IMR-90 (cell line): ENCODE data around the gene ZMYM2. TPM values are rescaled to one million over a fixed set of nuclear protein-coding genes. Genes with fewer than 3 reads are reported as not detected.

ENCODE experiments used
- ATAC-seq: fragments of 200-7000 bp; cut with Tn5 transposase; 2 replicates; pipeline ENCODE4 v1.9.1; 2020; ENCODE audit warnings: low read depth, mild to moderate bottlenecking, moderate library complexity
- BruUV-seq: library from RNA; stranded (reverse); fragments of 400-500 nt; replicated peaks from 2 replicates; lab custom pipeline; 2021; lab: Mats Ljungman, UMichigan
- CTCF ChIA-PET: fragments of 300-600 bp; formaldehyde crosslinking; extraction: SDS; loops from one replicate; lab custom pipeline; 2021; ENCODE audit warnings: antibody characterized with exemption; lab: Yijun Ruan, JAX
- POLR2A ChIA-PET: fragments of 300-600 bp; sonication (Branson Sonifier 250); formaldehyde crosslinking; loops from one replicate; lab custom pipeline; 2022; ENCODE audit warnings: antibody characterized with exemption; ENCODE audit not compliant: unreplicated experiment; lab: Charles Lee
- DNase-seq: peaks from one replicate; pipeline ENCODE4 v3.0.0; 2013
- H2AFZ ChIP-seq: replicated peaks from 2 replicates; pipeline ENCODE3; 2013; ENCODE audit warnings: low read length, mild to moderate bottlenecking; ENCODE audit not compliant: poor library complexity
- H2AK5ac ChIP-seq: 2 replicates; pipeline ENCODE4 v1.6.1; 2013; ENCODE audit warnings: low read depth, low read length, inconsistent platforms
- H2AK9ac ChIP-seq: replicated peaks from 2 replicates; pipeline ENCODE3; 2013; ENCODE audit warnings: mild to moderate bottlenecking, low read depth, low read length, moderate library complexity; ENCODE audit not compliant: poor library complexity
- H2BK120ac ChIP-seq: 2 replicates; pipeline ENCODE4 v1.6.1; 2013; ENCODE audit warnings: low read depth, low read length, inconsistent platforms
- H2BK15ac ChIP-seq: 3 replicates; pipeline ENCODE4 v1.6.1; 2013; ENCODE audit warnings: low read depth, low read length, inconsistent platforms
- H2BK20ac ChIP-seq: 2 replicates; pipeline ENCODE4 v1.6.1; 2013; ENCODE audit warnings: low read depth, mild to moderate bottlenecking, inconsistent platforms, low read length, moderate library complexity
- H2BK5ac ChIP-seq: 2 replicates; pipeline ENCODE4 v1.6.1; 2013; ENCODE audit warnings: mild to moderate bottlenecking, low read depth, low read length, inconsistent platforms; ENCODE audit not compliant: poor library complexity, severe bottlenecking
- H3K14ac ChIP-seq: replicated peaks from 2 replicates; pipeline ENCODE4 v1.6.1; 2013; ENCODE audit warnings: low read depth, low read length, inconsistent platforms
- H3K18ac ChIP-seq: 2 replicates; pipeline ENCODE4 v1.6.1; 2013; ENCODE audit warnings: low read depth, low read length, control low read depth
- H3K23ac ChIP-seq: 2 replicates; pipeline ENCODE4 v1.6.1; 2013; ENCODE audit warnings: low read depth, low read length, inconsistent platforms
- H3K27ac ChIP-seq: 2 replicates; pipeline ENCODE4 v1.5.1; 2013; ENCODE audit warnings: mild to moderate bottlenecking, control low read depth, low read length; ENCODE audit not compliant: insufficient read depth
- H3K27me3 ChIP-seq: 2 replicates; pipeline ENCODE4 v1.6.1; 2013; ENCODE audit warnings: low read length; ENCODE audit not compliant: control insufficient read depth, insufficient read depth
- H3K36me3 ChIP-seq: 2 replicates; pipeline ENCODE4 v1.6.1; 2013; ENCODE audit warnings: low read length, mixed read lengths; ENCODE audit not compliant: control insufficient read depth, insufficient read depth
- H3K4ac ChIP-seq: 2 replicates; pipeline ENCODE4 v1.6.1; 2013; ENCODE audit warnings: low read depth, low read length, inconsistent platforms
- H3K4me1 ChIP-seq: 2 replicates; pipeline ENCODE4 v1.6.1; 2013; ENCODE audit warnings: low read length, mixed read lengths; ENCODE audit not compliant: control insufficient read depth, insufficient read depth
- H3K4me2 ChIP-seq: 2 replicates; pipeline ENCODE4 v1.6.1; 2013; ENCODE audit warnings: low read depth, mild to moderate bottlenecking, control low read depth, low read length, moderate library complexity
- H3K4me3 ChIP-seq: 2 replicates; pipeline ENCODE4 v1.5.1; 2013; ENCODE audit warnings: low read depth, mild to moderate bottlenecking, control low read depth, low read length, moderate library complexity; ENCODE audit not compliant: insufficient read depth
- H3K56ac ChIP-seq: 2 replicates; pipeline ENCODE4 v1.6.1; 2013; ENCODE audit warnings: low read length, inconsistent platforms; ENCODE audit not compliant: insufficient read depth; ENCODE audit errors: extremely low read depth
- H3K79me1 ChIP-seq, 2 experiments: 2 replicates each; pipeline ENCODE4 v1.6.1; 2013; ENCODE audit warnings: low read length in 2 of 2, inconsistent platforms in 1 of 2, low read depth in 1 of 2
- H3K9ac ChIP-seq: 2 replicates; pipeline ENCODE4 v1.6.1; 2013; ENCODE audit warnings: low read depth, low read length, control low read depth
- H3K9me1 ChIP-seq: 2 replicates; pipeline ENCODE4 v1.6.1; 2013; ENCODE audit warnings: low read length, inconsistent platforms; ENCODE audit not compliant: insufficient read depth
- H3K9me3 ChIP-seq: 2 replicates; pipeline ENCODE4 v1.6.1; 2013; ENCODE audit warnings: low read length; ENCODE audit not compliant: control insufficient read depth, insufficient read depth
- H4K20me1 ChIP-seq: 2 replicates; pipeline ENCODE4 v1.6.1; 2013; ENCODE audit warnings: low read length, inconsistent platforms; ENCODE audit not compliant: insufficient read depth
- H4K5ac ChIP-seq: 2 replicates; pipeline ENCODE4 v1.6.1; 2013; ENCODE audit warnings: mild to moderate bottlenecking, low read depth, low read length, control low read depth
- H4K8ac ChIP-seq, 2 experiments: 2 replicates each; pipeline ENCODE4 v1.6.1; 2013; ENCODE audit warnings: low read depth in 2 of 2, low read length in 2 of 2, control low read depth in 1 of 2, inconsistent platforms in 1 of 2
- H4K91ac ChIP-seq: 2 replicates; pipeline ENCODE4 v1.6.1; 2013; ENCODE audit warnings: low read depth, low read length, inconsistent platforms; ENCODE audit not compliant: insufficient read depth
- BHLHE40 ChIP-seq: fragments of 150-350 bp; IDR thresholded peaks from 2 replicates; pipeline ENCODE4 v1.6.1; 2016; ENCODE audit warnings: mild to moderate bottlenecking, low read depth, low read length
- CEBPB ChIP-seq: IDR thresholded peaks from 2 replicates; pipeline ENCODE4 v1.6.1; 2012; ENCODE audit warnings: low read depth, low read length, improper control_type of control experiment
- CHD1 ChIP-seq: IDR thresholded peaks from 2 replicates; pipeline ENCODE4 v1.6.1; 2012; ENCODE audit warnings: low read depth, low read length, improper control_type of control experiment
- CTCF ChIP-seq: conservative IDR thresholded peaks from 2 replicates; pipeline ENCODE4 v1.5.1; 2012; ENCODE audit warnings: mild to moderate bottlenecking, low read depth, low read length, improper control_type of control experiment
- ELK1 ChIP-seq: fragments of 150-350 bp; IDR thresholded peaks from 2 replicates; pipeline ENCODE4 v1.6.1; 2016; ENCODE audit warnings: low read depth, mild to moderate bottlenecking, low read length, moderate library complexity, borderline replicate concordance
- FOS ChIP-seq: fragments of 150-350 bp; IDR thresholded peaks from 2 replicates; pipeline ENCODE4 v1.6.1; 2016; ENCODE audit warnings: low read depth, low read length
- MAZ ChIP-seq: IDR thresholded peaks from 2 replicates; pipeline ENCODE4 v1.6.1; 2012; ENCODE audit warnings: low read depth, mild to moderate bottlenecking, low read length, improper control_type of control experiment, moderate library complexity, borderline replicate concordance
- MXI1 ChIP-seq: IDR thresholded peaks from 2 replicates; pipeline ENCODE4 v1.6.1; 2012; ENCODE audit warnings: low read depth, mild to moderate bottlenecking, low read length, moderate library complexity, borderline replicate concordance
- NFE2L2 ChIP-seq: fragments of 150-350 bp; IDR thresholded peaks from 2 replicates; pipeline ENCODE4 v1.6.1; 2016; ENCODE audit warnings: low read depth, mild to moderate bottlenecking, low read length
- POLR2A ChIP-seq: IDR thresholded peaks from 2 replicates; pipeline ENCODE4 v1.6.1; 2012; ENCODE audit warnings: mild to moderate bottlenecking, low read depth, low read length
- RAD21 ChIP-seq: IDR thresholded peaks from 2 replicates; pipeline ENCODE4 v1.6.1; 2012; ENCODE audit warnings: low read length, improper control_type of control experiment
- RCOR1 ChIP-seq: IDR thresholded peaks from 2 replicates; pipeline ENCODE4 v1.6.1; 2012; ENCODE audit warnings: mild to moderate bottlenecking, low read length, improper control_type of control experiment; ENCODE audit not compliant: insufficient replicate concordance
- RFX5 ChIP-seq: IDR thresholded peaks from 2 replicates; pipeline ENCODE4 v1.8.0; 2012; ENCODE audit warnings: low read depth, mild to moderate bottlenecking, low read length, moderate library complexity
- SMC3 ChIP-seq: fragments of 150-350 bp; IDR thresholded peaks from 2 replicates; pipeline ENCODE4 v1.6.1; 2016; ENCODE audit warnings: low read depth, mild to moderate bottlenecking, antibody characterized with exemption, low read length, moderate library complexity
- USF2 ChIP-seq: fragments of 150-350 bp; IDR thresholded peaks from 2 replicates; pipeline ENCODE4 v1.6.1; 2017; ENCODE audit warnings: mild to moderate bottlenecking, antibody characterized with exemption, low read length, low read depth
- WGBS, 2 experiments: methylation state at CpG; one replicate each; pipeline versions ENCODE4 v1.1.5 to v1.1.7; 2013; ENCODE audit warnings: missing lambda C conversion rate in 2 of 2; ENCODE audit not compliant: insufficient read length in 1 of 2; ENCODE audit errors: extremely low coverage in 2 of 2; 5-methylcytosine and 5-hydroxymethylcytosine counted together
- dilution Hi-C: fragments of 300-500 bp; cut with HindIII; formaldehyde crosslinking; loops from one replicate; pipeline ENCODE4 v1.14.3; 2018; ENCODE audit warnings: low sequenced_read_pairs; ENCODE audit not compliant: unreplicated experiment
- in situ Hi-C: fragments of 300-500 bp; cut with MboI; formaldehyde crosslinking; loops from 3 replicates; pipeline ENCODE4 v1.14.3; 2019; ENCODE audit warnings: low sequenced_read_pairs, inconsistent platforms, mixed read lengths
- intact Hi-C: fragments of 100-400 bp; cut with micrococcal nuclease; formaldehyde crosslinking; loops from 2 replicates; pipeline ENCODE4 v1.10.0; 2022
- polyA plus RNA-seq, 3 experiments: library from polyadenylated mRNA; depleted of rRNA; stranded (reverse); fragments of >200 nt; gene quantifications; 2 replicates each; pipeline ENCODE4 v1.2.3, GENCODE V29; 2012; ENCODE audit warnings: low replicate concordance in 1 of 3
- total RNA-seq: library from RNA; depleted of rRNA; stranded (reverse); fragments of >200 nt; gene quantifications from 2 replicates; pipeline ENCODE4 v1.2.3, GENCODE V29; 2012

ZMYM2 gene
- total and polyA plus RNA-seq, 2 of the 4 experiments (the other 2 are of a cell fraction), result 15.7 to 51.1 TPM

GRCh38 chr13:20137875-20138274 lies 179.3 kb downstream of the ZMYM2 start:
- Histone ChIP-seq H2AFZ (no peak overlapping the region), H2BK5ac (no peak overlapping the region), H3K23ac (no peak overlapping the region), H3K9ac (no peak overlapping the region), H3K36me3 (no peaks in the 10 kb centered on the region; the same call in 1 of the 2 replicates), H3K14ac (no peak overlapping the region), H3K4me2 (no peak overlapping the region), H4K91ac (no peak overlapping the region), H3K18ac (no peak overlapping the region), H3K4ac (no peak overlapping the region), H3K4me3 (no peak overlapping the region), H3K56ac (no peak overlapping the region), H3K9me1 (no peaks in the 10 kb centered on the region), H3K4me1 (peaks cover 2% of the 10 kb centered on the region; the same call in 1 of the 2 replicates), H4K8ac (no peak overlapping the region), H3K9me3 (no peaks in the 10 kb centered on the region), H3K27ac (no peak overlapping the region), H2BK20ac (no peak overlapping the region), H2AK5ac (no peak overlapping the region), H2BK15ac (no peak overlapping the region), H4K5ac (no peak overlapping the region), H3K27me3 (peaks cover 14% of the 10 kb centered on the region), H2AK9ac (no peak overlapping the region), H2BK120ac (no peak overlapping the region), H4K20me1 (no peaks in the 10 kb centered on the region), H3K79me1 (no peaks in the 10 kb centered on the region)
- in situ Hi-C loops (no loop called here), dilution Hi-C loops (no loop called here), intact Hi-C loops (no loop called here)
- DNase-seq, result no peak
- POLR2A ChIA-PET, result no interaction called here
- CTCF ChIA-PET, result no interaction called here
- ATAC-seq, result no peak
- BruUV-seq, result no TSS peak
- WGBS, 2 experiments, result no CpG with 5 or more reads among the region's 2 CpGs
- TF ChIP-seq MAZ (no peak), BHLHE40 (no peak), CEBPB (no peak), RCOR1 (no peak), FOS (no peak), RFX5 (no peak), MXI1 (no peak), SMC3 (no peak), NFE2L2 (no peak), POLR2A (no peak), RAD21 (no peak), ELK1 (no peak), USF2 (no peak), CHD1 (no peak), CTCF (no peak)
